NCI-H82 treated with DMSO at 0.1 percent for 48 hours (cell line): ENCODE results near the gene ENOSF1.
"Not testable (repeated sequence)": the region's sequence is repeated elsewhere in the genome, so short reads cannot be mapped to it uniquely, and the experiment has no call there.

Experiments used
- DNase-seq: peaks from one replicate; lab custom pipeline; 2025; ENCODE audit not compliant: unreplicated experiment; lab: John Stamatoyannopoulos, UW

ENOSF1 gene

GRCh38 chr18:712401-713134 lies at the start of gene ENOSF1:
ENOSF1 (minus strand) TSS chr18:712630; CDS start chr18:712587, 43 bp downstream.
- DNase-seq, result no peak

- DNase-seq, result not testable (repeated sequence)
Measured at GRCh38 chr18:759864-760263, 47.4 kb upstream of the ENOSF1 start.

- DNase-seq, result no peak
Measured at GRCh38 chr18:755506-755905, 43.1 kb upstream of the ENOSF1 start.

- DNase-seq, result no peak
Measured at GRCh38 chr18:754656-755055, 42.2 kb upstream of the ENOSF1 start.

- no peak for DNase-seq
Measured at GRCh38 chr18:750456-750855, 38.0 kb upstream of the ENOSF1 start.

- DNase-seq, result no peak
Measured at GRCh38 chr18:744832-745597, 32.6 kb upstream of the ENOSF1 start.

GRCh38 chr18:741931-742512 lies 29.6 kb upstream of the ENOSF1 start:
- peak; percentile 10 for DNase-seq

GRCh38 chr18:732371-732770 lies 19.9 kb upstream of the ENOSF1 start:
- DNase-seq, result no peak

GRCh38 chr18:731185-731584 lies 18.8 kb upstream of the ENOSF1 start:
- no peak for DNase-seq

- DNase-seq, result no peak
Measured at GRCh38 chr18:730692-731091, 18.3 kb upstream of the ENOSF1 start.

- DNase-seq, result not testable (repeated sequence)
Measured at GRCh38 chr18:730120-730519, 17.7 kb upstream of the ENOSF1 start.

- no peak for DNase-seq
Measured at GRCh38 chr18:725646-726045, 13.2 kb upstream of the ENOSF1 start.

GRCh38 chr18:723541-724080 lies 11.2 kb upstream of the ENOSF1 start:
- DNase-seq, result no peak

- no peak for DNase-seq
Measured at GRCh38 chr18:717003-717402, 4.6 kb upstream of the ENOSF1 start.

- no peak for DNase-seq
Measured at GRCh38 chr18:715626-716025, 3.2 kb upstream of the ENOSF1 start.

GRCh38 chr18:713135-713490 lies 683 bp upstream of the ENOSF1 start:
- no peak for DNase-seq

GRCh38 chr18:711657-712400 lies 601 bp downstream of the ENOSF1 start:
- no peak for DNase-seq

GRCh38 chr18:711310-711656 lies 1.1 kb downstream of the ENOSF1 start:
- DNase-seq, result no peak

GRCh38 chr18:710418-711300 lies 1.8 kb downstream of the ENOSF1 start:
- no peak for DNase-seq

- no peak for DNase-seq
Measured at GRCh38 chr18:709771-710170, 2.7 kb downstream of the ENOSF1 start.
